ENCODE measurements around the gene SMAP2.

The SMAP2 gene

GRCh38 chr1:40422630-40423263 lies 49.2 kb downstream of the SMAP2 start:
- no peak for DNase-seq

- DNase-seq: peak in 1 of 2 donors; percentile 27
These were observed 49.7 kb downstream of the SMAP2 start for GRCh38 chr1:40423264-40423642.

GRCh38 chr1:40423951-40424618 lies 50.6 kb downstream of the SMAP2 start:
- no peak for DNase-seq

GRCh38 chr1:40425198-40425597 lies 51.7 kb downstream of the SMAP2 start:
- DNase-seq: no peak

GRCh38 chr1:40431385-40431784 lies 57.9 kb downstream of the SMAP2 start:
- DNase-seq: no peak

- DNase-seq: no peak
These were observed 59.3 kb downstream of the SMAP2 start for GRCh38 chr1:40432644-40433390.

- no peak for DNase-seq
These were observed 61.9 kb downstream of the SMAP2 start for GRCh38 chr1:40435471-40435870.

GRCh38 chr1:40435876-40436275 lies 62.3 kb downstream of the SMAP2 start:
- no peak for DNase-seq

- peak in 1 of 2 donors; percentile 52 for DNase-seq
These were observed 65.0 kb downstream of the SMAP2 start for GRCh38 chr1:40438391-40439015.

GRCh38 chr1:40439247-40439646 lies 65.7 kb downstream of the SMAP2 start:
- no peak for DNase-seq

GRCh38 chr1:40449684-40450494 lies 76.4 kb downstream of the SMAP2 start, which contains the start of gene ZFP69B:
ZFP69B (plus strand) TSS chr1:40450476; CDS start chr1:40450962, 486 bp downstream.
- DNase-seq: peak; percentile 87

- peak; percentile 73 for DNase-seq
These were observed 77.1 kb downstream of the SMAP2 start for GRCh38 chr1:40450495-40451237.

GRCh38 chr1:40451238-40451585 lies 77.7 kb downstream of the SMAP2 start:
- no peak for DNase-seq

GRCh38 chr1:40454873-40455272 lies 81.3 kb downstream of the SMAP2 start:
- DNase-seq: no peak

- DNase-seq: no peak
These were observed 89.5 kb downstream of the SMAP2 start for GRCh38 chr1:40462956-40463590.

GRCh38 chr1:40469327-40469726 lies 95.8 kb downstream of the SMAP2 start:
- DNase-seq: no peak

Data from CD4-positive, alpha-beta T cell treated with Interleukin-4 for 1 hour (primary cell).